ENCODE data around the gene OR7G2.
"Not testable (repeated sequence)": the region's sequence is repeated elsewhere in the genome, so short reads cannot be mapped to it uniquely, and the experiment has no call there.

OR7G2 gene

DNA sequence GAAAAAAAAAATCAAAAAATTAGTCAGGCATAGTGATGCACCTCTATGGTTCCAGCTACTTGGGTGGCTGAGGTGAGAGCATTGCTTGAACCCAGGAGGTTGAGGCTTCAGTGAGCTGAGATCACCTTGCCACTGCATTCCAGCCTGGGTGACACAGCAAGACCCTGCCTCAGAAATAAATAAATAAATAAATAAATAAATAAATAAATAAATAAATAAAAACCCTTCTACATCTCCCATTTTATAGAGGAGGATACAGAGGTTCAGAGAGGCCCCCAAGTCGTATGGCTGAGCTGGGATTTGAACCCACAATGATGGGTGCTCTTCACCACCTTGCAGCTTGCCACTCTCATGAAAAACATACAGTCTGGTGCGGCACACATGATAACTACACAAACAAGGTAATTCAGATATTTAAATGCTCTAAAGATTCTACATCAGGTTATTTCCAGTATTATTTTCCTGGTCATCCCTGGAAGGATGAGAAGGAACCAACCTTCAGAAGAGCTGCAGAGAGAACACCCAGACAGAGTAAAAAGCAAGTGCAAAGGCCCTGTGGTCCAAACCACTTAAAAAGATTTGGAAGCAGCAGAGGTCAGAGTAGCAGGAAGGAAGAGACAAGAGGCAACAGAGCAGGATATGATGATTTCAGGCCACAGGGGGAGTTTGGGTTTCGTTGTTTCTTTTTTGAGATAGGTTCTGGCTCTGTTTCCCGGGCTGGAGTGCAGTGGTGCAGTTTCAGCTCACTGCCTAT lies 49.6 kb downstream of the OR7G2 start:
- no peak overlapping the region for H3K4me3 ChIP-seq (ENCODE audit: low read depth, low read length)
- DNase-seq (ENCODE audit: low read depth): no peak
- TF ChIP-seq MYC (IDR thresholded peaks at IDR 0.05; ENCODE audit: low read depth, low read length) (no peak), POLR2A (IDR thresholded peaks at IDR 0.05; ENCODE audit: extremely low read depth, insufficient read length) (no peak)
- TF ChIP-seq, protein P1, sequence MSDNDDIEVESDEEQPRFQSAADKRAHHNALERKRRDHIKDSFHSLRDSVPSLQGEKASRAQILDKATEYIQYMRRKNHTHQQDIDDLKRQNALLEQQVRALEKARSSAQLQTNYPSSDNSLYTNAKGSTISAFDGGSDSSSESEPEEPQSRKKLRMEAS (IDR thresholded peaks at IDR 0.05; ENCODE audit: low read depth, low read length): no peak
- TF ChIP-seq, protein P2, sequence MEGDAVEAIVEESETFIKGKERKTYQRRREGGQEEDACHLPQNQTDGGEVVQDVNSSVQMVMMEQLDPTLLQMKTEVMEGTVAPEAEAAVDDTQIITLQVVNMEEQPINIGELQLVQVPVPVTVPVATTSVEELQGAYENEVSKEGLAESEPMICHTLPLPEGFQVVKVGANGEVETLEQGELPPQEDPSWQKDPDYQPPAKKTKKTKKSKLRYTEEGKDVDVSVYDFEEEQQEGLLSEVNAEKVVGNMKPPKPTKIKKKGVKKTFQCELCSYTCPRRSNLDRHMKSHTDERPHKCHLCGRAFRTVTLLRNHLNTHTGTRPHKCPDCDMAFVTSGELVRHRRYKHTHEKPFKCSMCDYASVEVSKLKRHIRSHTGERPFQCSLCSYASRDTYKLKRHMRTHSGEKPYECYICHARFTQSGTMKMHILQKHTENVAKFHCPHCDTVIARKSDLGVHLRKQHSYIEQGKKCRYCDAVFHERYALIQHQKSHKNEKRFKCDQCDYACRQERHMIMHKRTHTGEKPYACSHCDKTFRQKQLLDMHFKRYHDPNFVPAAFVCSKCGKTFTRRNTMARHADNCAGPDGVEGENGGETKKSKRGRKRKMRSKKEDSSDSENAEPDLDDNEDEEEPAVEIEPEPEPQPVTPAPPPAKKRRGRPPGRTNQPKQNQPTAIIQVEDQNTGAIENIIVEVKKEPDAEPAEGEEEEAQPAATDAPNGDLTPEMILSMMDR (IDR thresholded peaks at IDR 0.05; ENCODE audit: low read depth, low read length): no peak

DNA sequence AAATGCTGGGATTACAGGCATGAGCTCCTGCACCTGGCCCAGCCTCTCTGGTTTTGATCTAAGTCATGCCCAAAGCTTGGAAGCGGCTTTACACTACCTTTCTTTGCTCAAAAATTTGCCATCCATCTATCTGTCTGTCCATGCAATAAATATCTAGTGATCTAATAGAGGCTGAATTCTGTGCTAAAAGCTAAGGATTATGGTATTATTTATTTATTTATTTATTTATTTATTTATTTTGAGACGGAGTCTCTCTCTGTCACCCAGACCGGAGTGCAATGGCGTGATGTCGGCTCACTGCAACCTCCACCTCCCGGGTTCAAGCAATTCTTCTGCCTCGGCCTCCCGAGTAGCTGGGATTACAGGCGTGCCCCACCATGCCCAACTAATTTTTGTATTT lies 51.1 kb downstream of the OR7G2 start:
- not testable (repeated sequence) for H3K4me3 ChIP-seq (ENCODE audit: low read depth, low read length); DNase-seq (ENCODE audit: low read depth)

DNA sequence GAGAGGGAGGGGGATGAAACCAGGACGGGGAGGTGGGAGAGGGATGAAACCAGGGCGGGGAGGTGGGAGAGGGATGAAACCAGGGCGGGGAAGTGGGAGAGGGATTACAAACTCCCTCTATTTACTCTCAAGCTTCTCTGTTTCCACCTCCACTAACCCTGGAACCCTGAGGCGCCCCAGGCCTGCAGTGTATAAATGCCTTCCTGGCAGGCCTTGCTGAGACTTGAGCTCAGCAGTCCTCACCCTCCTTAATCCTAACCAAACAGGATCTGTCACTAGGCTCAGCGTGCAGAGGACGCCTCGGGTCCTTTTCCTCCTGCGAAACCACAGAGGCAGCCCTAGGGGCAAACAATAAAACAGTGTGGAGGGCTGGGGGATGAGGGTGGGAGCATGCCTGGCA lies 52.5 kb downstream of the OR7G2 start:
- no peak for DNase-seq (ENCODE audit: low read depth)
- TF ChIP-seq, protein P1 (IDR thresholded peaks at IDR 0.05; ENCODE audit: low read depth, low read length): no peak
- TF ChIP-seq POLR2A (IDR thresholded peaks at IDR 0.05; ENCODE audit: extremely low read depth, insufficient read length): no peak
- no peak for TF ChIP-seq MYC (IDR thresholded peaks at IDR 0.05; ENCODE audit: low read depth, low read length)
- TF ChIP-seq, protein P2 (IDR thresholded peaks at IDR 0.05; ENCODE audit: low read depth, low read length): no peak
- H3K4me3 ChIP-seq (ENCODE audit: low read depth, low read length): no peak overlapping the region

DNA sequence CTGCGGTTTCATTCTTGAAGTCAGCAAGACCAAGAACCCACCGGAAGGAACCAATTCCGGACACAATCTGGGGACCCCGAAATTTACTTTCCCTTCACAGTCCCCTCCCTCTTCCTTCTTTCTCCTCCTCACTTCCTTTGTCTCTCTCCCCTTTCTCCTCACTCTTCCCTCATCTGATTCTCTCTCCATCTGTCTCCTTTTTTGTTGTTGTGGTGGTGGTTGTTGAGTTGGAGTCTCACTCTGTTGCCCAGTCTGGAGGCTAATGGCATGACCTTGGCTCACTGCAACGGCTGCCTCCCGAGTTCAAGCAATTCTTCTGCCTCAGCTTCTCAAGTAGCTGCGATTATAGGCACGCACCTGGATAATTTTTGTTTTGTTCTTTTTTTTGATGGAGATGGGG lies 53.1 kb downstream of the OR7G2 start:
- H3K4me3 ChIP-seq (ENCODE audit: low read depth, low read length): no peak overlapping the region
- TF ChIP-seq, protein P1 (IDR thresholded peaks at IDR 0.05; ENCODE audit: low read depth, low read length): no peak
- no peak for TF ChIP-seq POLR2A (IDR thresholded peaks at IDR 0.05; ENCODE audit: extremely low read depth, insufficient read length)
- no peak for DNase-seq (ENCODE audit: low read depth)

DNA sequence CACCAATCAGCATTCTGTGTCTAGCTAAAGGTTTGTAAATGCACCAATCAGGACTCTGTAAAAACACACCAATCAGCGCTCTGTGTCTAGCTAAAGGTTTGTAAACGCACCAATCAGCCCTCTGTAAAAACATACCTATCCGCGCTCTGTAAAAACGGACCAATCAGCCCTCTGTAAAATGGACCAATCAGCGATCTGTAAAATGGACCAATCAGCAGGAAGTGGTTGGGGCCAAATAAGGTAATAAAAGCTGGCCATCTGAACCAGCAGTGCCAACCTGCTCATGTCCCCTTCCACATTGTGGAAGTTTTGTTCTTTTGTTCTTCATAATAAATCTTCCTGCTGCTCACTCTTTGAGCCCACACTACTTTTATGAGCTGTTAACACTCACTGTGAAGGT lies 53.6 kb downstream of the OR7G2 start:
- DNase-seq (ENCODE audit: low read depth): not testable (repeated sequence)

DNA sequence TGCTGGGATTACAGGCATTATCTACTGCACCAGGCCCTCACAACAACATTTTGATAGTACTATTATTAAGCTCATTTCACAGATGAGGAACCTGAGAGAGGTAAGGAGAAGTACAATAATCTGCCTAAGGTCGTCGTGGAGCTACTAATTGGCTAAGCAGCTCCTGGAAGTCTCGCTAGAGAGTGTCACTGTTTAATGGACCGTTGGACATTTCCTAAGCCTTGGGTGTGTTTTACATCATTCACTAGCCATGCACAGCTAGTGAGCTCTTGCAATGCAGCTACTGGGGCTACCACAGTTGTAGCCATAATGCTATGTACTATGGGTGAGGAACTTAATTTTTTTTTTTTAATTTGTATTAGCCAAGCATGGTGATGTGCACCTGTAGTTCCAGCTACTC lies 54.4 kb downstream of the OR7G2 start:
- no peak for TF ChIP-seq POLR2A (IDR thresholded peaks at IDR 0.05; ENCODE audit: extremely low read depth, insufficient read length)
- TF ChIP-seq MYC (IDR thresholded peaks at IDR 0.05; ENCODE audit: low read depth, low read length): no peak
- TF ChIP-seq, protein P2 (IDR thresholded peaks at IDR 0.05; ENCODE audit: low read depth, low read length): no peak
- DNase-seq (ENCODE audit: low read depth): no peak

More for the DNA sequence above, 53.6 kb downstream of the OR7G2 start:
- not testable (repeated sequence) for H3K4me3 ChIP-seq (ENCODE audit: low read depth, low read length)

More for the DNA sequence above, 54.4 kb downstream of the OR7G2 start:
- H3K4me3 ChIP-seq (ENCODE audit: low read depth, low read length): no peak overlapping the region
